ENCODE measurements around the gene MAFF.

Gene MAFF

DNA sequence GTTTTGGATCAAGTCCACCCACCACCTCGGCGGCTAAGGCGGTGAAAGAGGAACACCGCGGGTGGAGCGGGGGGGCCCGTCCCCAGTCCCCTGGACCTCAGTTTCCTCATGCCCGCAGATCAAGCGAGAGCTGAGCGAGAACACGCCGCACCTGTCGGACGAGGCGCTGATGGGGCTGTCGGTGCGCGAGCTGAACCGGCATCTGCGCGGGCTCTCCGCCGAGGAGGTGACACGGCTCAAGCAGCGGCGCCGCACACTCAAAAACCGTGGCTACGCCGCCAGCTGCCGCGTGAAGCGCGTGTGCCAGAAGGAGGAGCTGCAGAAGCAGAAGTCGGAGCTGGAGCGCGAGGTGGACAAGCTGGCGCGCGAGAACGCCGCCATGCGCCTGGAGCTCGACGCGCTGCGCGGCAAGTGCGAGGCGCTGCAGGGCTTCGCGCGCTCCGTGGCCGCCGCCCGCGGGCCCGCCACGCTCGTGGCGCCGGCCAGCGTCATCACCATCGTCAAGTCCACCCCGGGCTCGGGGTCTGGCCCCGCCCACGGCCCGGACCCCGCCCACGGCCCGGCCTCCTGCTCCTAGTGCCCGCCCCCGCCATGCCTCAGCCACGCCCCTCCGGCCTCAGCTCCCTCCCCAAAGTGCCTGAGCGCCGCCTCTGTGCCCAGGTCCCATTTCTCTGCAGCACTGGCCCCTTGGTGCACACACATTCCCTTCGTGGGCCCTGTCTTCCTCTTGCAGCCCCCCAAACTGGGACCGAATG is 12.7 kb downstream of the MAFF start:
- DNase-seq (ENCODE audit: low read depth) = peak; percentile 55
- H3K4me3 ChIP-seq (ENCODE audit: low read length) = peak overlapping the region; percentile 22; the same call in 1 of the 2 replicates
- peak; percentile 15; the same call in 1 of the 2 replicates for TF ChIP-seq CTCF (conservative IDR thresholded peaks at IDR 0.05; ENCODE audit: low read length)

DNA sequence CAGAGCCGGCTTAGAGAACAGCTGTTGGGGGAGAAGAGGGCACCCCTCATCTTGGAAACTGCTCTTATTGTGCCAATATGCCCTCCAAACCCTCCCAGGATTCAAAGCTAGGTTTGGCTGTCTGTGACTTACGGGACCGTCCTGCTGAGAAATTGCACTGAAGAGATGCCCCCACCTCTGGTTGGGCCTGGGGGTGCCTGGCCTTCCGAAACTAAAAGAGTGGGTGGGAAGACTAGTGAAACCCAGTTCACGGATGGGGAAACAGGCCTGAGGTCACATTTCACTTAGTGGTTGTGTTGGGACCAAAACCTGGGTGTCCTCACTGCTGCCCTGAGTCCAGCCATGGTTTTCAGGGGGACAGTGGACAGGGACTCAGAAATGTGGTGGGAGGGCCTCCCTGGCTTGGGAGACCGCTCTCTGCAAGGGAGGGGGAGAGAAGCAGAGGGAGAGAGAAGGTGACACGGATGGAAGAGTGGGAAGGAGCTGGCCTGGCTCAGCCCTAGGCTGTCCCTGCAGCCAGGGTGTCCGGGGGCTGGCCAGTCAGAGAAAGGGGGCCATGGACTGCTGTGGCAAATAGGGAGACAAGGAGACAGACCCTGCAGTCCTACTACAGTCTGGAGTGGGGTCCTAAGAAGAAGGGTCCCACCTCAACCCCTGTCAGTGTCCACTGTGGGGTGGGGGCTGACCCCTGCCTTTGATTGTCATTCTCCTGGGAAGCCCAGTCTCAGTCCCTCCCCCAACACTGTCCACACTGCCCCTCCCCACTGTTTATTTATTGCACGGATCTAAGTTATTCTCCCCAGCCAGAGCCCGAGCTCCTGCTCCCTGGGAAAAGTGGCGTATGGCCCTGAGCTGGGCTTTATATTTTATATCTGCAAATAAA is 13.6 kb downstream of the MAFF start:
- no peak overlapping the region for H3K4me3 ChIP-seq (ENCODE audit: low read length)
- no peak for DNase-seq (ENCODE audit: low read depth)
- TF ChIP-seq CTCF (conservative IDR thresholded peaks at IDR 0.05; ENCODE audit: low read length) = no peak

DNA sequence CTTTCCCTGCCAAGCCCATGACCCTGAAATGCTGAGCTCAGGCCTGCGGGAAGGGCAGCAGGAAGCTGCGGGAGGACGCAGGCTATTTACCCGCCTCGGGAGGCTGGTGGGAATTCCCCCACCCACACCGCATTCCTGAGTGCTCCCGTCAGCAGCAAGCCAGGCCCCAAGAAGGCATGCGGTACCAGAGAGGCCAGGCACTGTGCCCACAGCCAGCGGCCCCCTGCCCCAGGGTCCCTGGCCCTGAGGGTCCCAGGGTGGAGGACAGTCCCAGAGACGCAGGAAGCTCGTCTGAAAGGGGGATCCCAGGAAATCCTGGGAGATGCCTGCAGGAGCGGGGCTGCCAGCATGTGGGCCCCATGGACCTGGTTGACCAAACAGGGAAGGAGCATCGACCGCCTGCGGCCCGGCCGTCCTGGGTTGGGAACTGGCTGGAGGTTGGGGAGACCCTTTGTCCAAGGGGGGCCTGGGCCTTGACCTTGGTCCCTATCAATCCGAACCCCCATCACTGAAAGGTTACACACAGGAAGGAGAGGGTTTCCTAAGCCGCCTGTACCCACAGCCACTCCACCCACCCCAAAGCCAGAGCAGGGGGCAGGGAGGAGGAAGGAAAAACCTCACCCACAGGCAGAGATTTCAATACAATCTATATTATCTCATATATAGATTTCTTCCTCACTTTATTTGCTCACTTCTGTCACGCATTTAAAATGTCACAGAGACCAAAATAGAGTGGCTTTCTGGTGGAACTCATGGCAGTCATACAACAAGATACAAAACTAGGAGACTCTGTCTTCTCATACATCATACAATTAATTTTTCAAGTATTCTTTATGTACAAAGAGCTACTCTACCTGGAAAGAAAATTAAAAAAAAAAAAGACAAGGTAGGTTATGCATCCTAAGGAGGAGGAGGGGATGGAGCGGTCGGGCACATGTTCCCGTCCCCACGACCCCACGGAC is 17.1 kb downstream of the MAFF start:
- no peak for TF ChIP-seq CTCF (conservative IDR thresholded peaks at IDR 0.05; ENCODE audit: low read length)
- DNase-seq (ENCODE audit: low read depth) = peak; percentile 93
- no peak overlapping the region for H3K4me3 ChIP-seq (ENCODE audit: low read length)

GRCh38 chr22:38219632-38220031 is 17.8 kb downstream of the MAFF start:
- H3K4me3 ChIP-seq (ENCODE audit: low read length) = no peak overlapping the region
- no peak for TF ChIP-seq CTCF (conservative IDR thresholded peaks at IDR 0.05; ENCODE audit: low read length)
- no peak for DNase-seq (ENCODE audit: low read depth)

DNA sequence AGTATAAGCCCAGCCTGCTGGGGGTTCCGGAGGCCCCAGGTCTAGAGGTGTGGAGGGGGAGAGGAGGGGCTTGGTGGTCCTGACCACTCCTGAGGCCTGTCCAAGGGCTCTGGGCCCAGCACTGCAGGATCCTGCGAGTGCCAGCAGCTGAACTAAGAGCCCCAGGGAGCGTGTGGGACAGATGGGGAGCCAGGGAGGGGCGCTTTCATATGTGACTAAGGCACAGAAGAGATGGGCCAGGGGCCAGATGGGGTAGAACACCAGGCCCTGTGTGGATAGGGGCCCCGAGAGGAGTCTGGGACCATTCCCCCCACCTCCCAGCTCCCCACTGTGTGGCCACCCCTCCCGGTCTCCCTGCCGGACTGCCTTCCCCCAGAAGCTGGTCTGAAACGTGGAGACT is 18.4 kb downstream of the MAFF start:
- no peak overlapping the region for H3K4me3 ChIP-seq (ENCODE audit: low read length)
- no peak for DNase-seq (ENCODE audit: low read depth)
- TF ChIP-seq CTCF (conservative IDR thresholded peaks at IDR 0.05; ENCODE audit: low read length) = no peak

DNA sequence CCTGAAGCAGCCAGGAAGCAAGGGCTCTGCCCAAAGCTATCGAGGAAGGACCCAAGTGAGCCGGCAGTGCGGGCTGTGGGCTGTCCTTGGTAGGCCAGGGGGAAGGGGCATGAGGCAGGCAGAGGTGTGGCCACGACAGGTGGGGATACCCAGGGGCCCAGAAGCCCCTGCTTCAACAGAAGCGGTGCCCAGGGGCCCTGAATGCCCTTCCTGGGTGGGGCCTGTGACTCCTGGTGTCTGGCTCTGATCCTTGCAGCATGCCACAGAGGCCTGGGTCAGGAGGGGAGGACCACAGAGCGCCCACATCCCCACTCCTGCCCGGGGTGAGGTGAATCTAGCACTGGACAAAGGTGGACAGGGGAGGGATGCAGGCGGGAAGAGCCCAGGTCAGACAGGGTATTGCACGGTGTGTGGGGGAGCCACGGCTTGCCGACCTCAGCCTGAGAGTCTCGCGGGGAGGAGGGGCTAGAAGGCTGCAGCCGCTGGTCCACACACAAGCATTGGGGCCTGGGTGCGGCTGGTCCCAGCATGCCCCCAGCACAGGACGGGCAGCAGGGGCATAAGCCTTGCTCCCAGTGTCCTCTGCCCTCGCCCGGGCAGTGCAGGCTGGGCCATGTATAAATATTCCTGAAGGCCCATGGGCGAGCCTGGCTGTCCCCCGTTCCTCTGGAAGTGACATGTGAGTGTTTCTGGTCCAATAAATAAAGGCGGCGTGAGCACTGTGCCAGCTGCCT is 19.0 kb downstream of the MAFF start:
- TF ChIP-seq CTCF (conservative IDR thresholded peaks at IDR 0.05; ENCODE audit: low read length) = no peak
- no peak for DNase-seq (ENCODE audit: low read depth)
- H3K4me3 ChIP-seq (ENCODE audit: low read length) = no peak overlapping the region

Data from AG10803 (cell line).